ENCODE results near the gene TAF5L.
"Not testable (repeated sequence)": the region's sequence is repeated elsewhere in the genome, so short reads cannot be mapped to it uniquely, and the experiment has no call there.

TAF5L gene

GRCh38 chr1:229641306-229641705 is 15.4 kb upstream of the TAF5L start:
- no peak for DNase-seq

GRCh38 chr1:229640455-229640854 is 14.5 kb upstream of the TAF5L start:
- no peak for DNase-seq

GRCh38 chr1:229637746-229638145 is 11.8 kb upstream of the TAF5L start:
- no peak for DNase-seq

- no peak for DNase-seq
These were observed 10.1 kb upstream of the TAF5L start for GRCh38 chr1:229636042-229636441.

- no peak for DNase-seq
These were observed 6.0 kb upstream of the TAF5L start for GRCh38 chr1:229631966-229632365.

GRCh38 chr1:229631148-229631547 is 5.2 kb upstream of the TAF5L start:
- DNase-seq = no peak

GRCh38 chr1:229629261-229629660 is 3.3 kb upstream of the TAF5L start:
- DNase-seq = no peak

GRCh38 chr1:229627003-229627402 is 1.1 kb upstream of the TAF5L start:
- DNase-seq = no peak

- DNase-seq = no peak
These were observed 629 bp downstream of the TAF5L start for GRCh38 chr1:229625071-229625914.

- DNase-seq = no peak
These were observed 1.3 kb downstream of the TAF5L start for GRCh38 chr1:229624521-229625070.

GRCh38 chr1:229623838-229624237 is 2.1 kb downstream of the TAF5L start:
- no peak for DNase-seq

- DNase-seq = no peak
These were observed 2.7 kb downstream of the TAF5L start for GRCh38 chr1:229623225-229623624.

- DNase-seq = not testable (repeated sequence)
These were observed 3.2 kb downstream of the TAF5L start for GRCh38 chr1:229622641-229623120.

- no peak for DNase-seq
These were observed 4.3 kb downstream of the TAF5L start for GRCh38 chr1:229621663-229622062.

GRCh38 chr1:229620876-229621275 is 5.0 kb downstream of the TAF5L start:
- no peak for DNase-seq

GRCh38 chr1:229619614-229620013 is 6.3 kb downstream of the TAF5L start:
- no peak for DNase-seq

GRCh38 chr1:229619002-229619401 is 6.9 kb downstream of the TAF5L start:
- DNase-seq = no peak

- no peak for DNase-seq
These were observed 8.4 kb downstream of the TAF5L start for GRCh38 chr1:229617351-229618100.

- DNase-seq = no peak
These were observed 11.2 kb downstream of the TAF5L start for GRCh38 chr1:229614701-229615100.

- no peak for DNase-seq
These were observed 12.0 kb downstream of the TAF5L start for GRCh38 chr1:229613938-229614337.

GRCh38 chr1:229608590-229608989 is 17.3 kb downstream of the TAF5L start:
- DNase-seq = no peak

GRCh38 chr1:229607370-229607769 is 18.6 kb downstream of the TAF5L start:
- DNase-seq = no peak

- DNase-seq = no peak
These were observed 22.4 kb downstream of the TAF5L start for GRCh38 chr1:229603371-229604005.

Data from GDM1 (cell line).